Keratinocyte (primary cell): Measurements from ENCODE around the gene FAM110D. TPM values are rescaled to one million over a fixed set of nuclear protein-coding genes. Genes with fewer than 3 reads are reported as not detected.

Source experiments
- DNase-seq: peaks from one replicate; pipeline ENCODE4 v3.0.0-alpha.2; 2011; ENCODE audit warnings: low read depth, missing footprints, low spot score
- FAIRE-seq: peaks from 2 replicates; lab custom pipeline; 2011; peaks lifted over from hg19 to GRCh38; lab: Jason Lieb, UNC
- H2AFZ ChIP-seq: 2 replicates; pipeline ENCODE4 v1.6.0; 2012; ENCODE audit warnings: low read length, control low read depth, inconsistent platforms; ENCODE audit not compliant: control insufficient read depth
- H3K27ac ChIP-seq: 2 replicates; pipeline ENCODE4 v1.5.1; 2011; ENCODE audit warnings: low read length; ENCODE audit not compliant: control insufficient read depth, insufficient read depth
- H3K27me3 ChIP-seq: 3 replicates; pipeline ENCODE4 v1.6.0; 2011; ENCODE audit warnings: low read length; ENCODE audit not compliant: control insufficient read depth, insufficient read depth; ENCODE audit errors: extremely low read depth
- H3K36me3 ChIP-seq, 2 experiments: 2 replicates in 1 of 2; 3 replicates in 1 of 2; pipeline ENCODE4 v1.5.1; 2011; ENCODE audit warnings: low read length in 2 of 2, mild to moderate bottlenecking in 1 of 2; ENCODE audit not compliant: control insufficient read depth in 2 of 2, insufficient read depth in 2 of 2; ENCODE audit errors: extremely low read depth in 1 of 2
- H3K4me1 ChIP-seq: 3 replicates; pipeline ENCODE4 v1.5.1; 2011; ENCODE audit warnings: low read length; ENCODE audit not compliant: control insufficient read depth, insufficient read depth; ENCODE audit errors: extremely low read depth
- H3K4me2 ChIP-seq: 3 replicates; pipeline ENCODE4 v1.6.0; 2011; ENCODE audit warnings: low read depth, low read length; ENCODE audit not compliant: control insufficient read depth, insufficient read depth; ENCODE audit errors: extremely low read depth
- H3K4me3 ChIP-seq, 3 experiments: fragments of 200-600 bp in 1 of 3; sonication (generic) in 1 of 3; 2 replicates in 2 of 3; 3 replicates in 1 of 3; pipeline ENCODE4 v1.5.1; 2011 to 2016; ENCODE audit warnings: low read length in 3 of 3, mild to moderate bottlenecking in 3 of 3, control low read depth in 2 of 3, inconsistent platforms in 1 of 3, low read depth in 1 of 3, mixed read lengths in 1 of 3, mixed run types in 1 of 3, moderate library complexity in 1 of 3; ENCODE audit not compliant: control insufficient read depth in 2 of 3, insufficient read depth in 2 of 3; ENCODE audit errors: extremely low read depth in 1 of 3
- H3K79me2 ChIP-seq: 2 replicates; pipeline ENCODE4 v1.6.0; 2012; ENCODE audit warnings: low read length; ENCODE audit not compliant: control insufficient read depth, insufficient read depth
- H3K9ac ChIP-seq: 3 replicates; pipeline ENCODE4 v1.6.0; 2011; ENCODE audit warnings: low read length; ENCODE audit not compliant: control insufficient read depth, insufficient read depth; ENCODE audit errors: extremely low read depth
- H3K9me1 ChIP-seq: 3 replicates; pipeline ENCODE4 v1.6.0; 2011; ENCODE audit warnings: low read length; ENCODE audit not compliant: control insufficient read depth, insufficient read depth; ENCODE audit errors: extremely low read depth
- H3K9me3 ChIP-seq: 2 replicates; pipeline ENCODE4 v1.5.1; 2012; ENCODE audit warnings: low read depth, low read length; ENCODE audit not compliant: control insufficient read depth
- H4K20me1 ChIP-seq: 3 replicates; pipeline ENCODE4 v1.6.0; 2011; ENCODE audit warnings: low read length; ENCODE audit not compliant: control insufficient read depth, insufficient read depth; ENCODE audit errors: extremely low read depth
- EZH2 ChIP-seq: IDR thresholded peaks from one replicate; pipeline ENCODE4 v1.6.1; 2012; ENCODE audit warnings: inconsistent platforms, mild to moderate bottlenecking, low read length, moderate library complexity
- dilution Hi-C: fragments of 300-500 bp; cut with MboI; formaldehyde crosslinking; loops from one replicate; pipeline ENCODE4 v1.7.0; 2020; ENCODE audit warnings: low sequenced_read_pairs; ENCODE audit not compliant: extremely low pct_ligation_motif_present
- polyA plus RNA-seq, 5 experiments: library from polyadenylated mRNA; depleted of rRNA in 3 of 5; stranded (reverse) in 3 of 5; stranded (forward) in 1 of 5; unstranded in 1 of 5; fragments of >200 nt; gene quantifications; 1 replicate in 1 of 5; 2 replicates in 3 of 5; 3 replicates in 1 of 5; pipeline versions ENCODE4 v1.2.1 to v1.2.3, GENCODE V29; 2011 to 2012; ENCODE audit warnings: missing spikeins in 2 of 5, low read depth in 1 of 5, low replicate concordance in 1 of 5
- TF ChIP-seq, protein P1 (sequence below), 3 experiments: IDR thresholded peaks in 1 of 3; conservative IDR thresholded peaks in 1 of 3; optimal IDR thresholded peaks in 1 of 3; 2 replicates in 2 of 3; 3 replicates in 1 of 3; pipeline versions ENCODE3 to v1.5.1; 2011; ENCODE audit warnings: low read length in 3 of 3, mild to moderate bottlenecking in 3 of 3, moderate library complexity in 2 of 3, control low read depth in 1 of 3, inconsistent platforms in 1 of 3; ENCODE audit not compliant: insufficient read depth in 2 of 3; ENCODE audit errors: extremely low read depth in 1 of 3

FAM110D gene
- polyA plus RNA-seq, 1 donor (not counting 4 experiments of a cell fraction or from before 2014, with no cell fraction given) = not detected

- no peaks in the 10 kb centered on the region for H3K9me1 ChIP-seq
- no peak overlapping the region for H3K9ac ChIP-seq
- no peaks in the 10 kb centered on the region for H4K20me1 ChIP-seq
- H3K27ac ChIP-seq = no peak overlapping the region
- dilution Hi-C loops = no loop called here
- H3K4me2 ChIP-seq = no peak overlapping the region
- H3K36me3 ChIP-seq = no peaks in the 10 kb centered on the region
- no peaks in the 10 kb centered on the region for H3K79me2 ChIP-seq
- no peak overlapping the region for H2AFZ ChIP-seq
- no peaks in the 10 kb centered on the region for H3K9me3 ChIP-seq
- no peak for TF ChIP-seq EZH2
- TF ChIP-seq, protein P1, sequence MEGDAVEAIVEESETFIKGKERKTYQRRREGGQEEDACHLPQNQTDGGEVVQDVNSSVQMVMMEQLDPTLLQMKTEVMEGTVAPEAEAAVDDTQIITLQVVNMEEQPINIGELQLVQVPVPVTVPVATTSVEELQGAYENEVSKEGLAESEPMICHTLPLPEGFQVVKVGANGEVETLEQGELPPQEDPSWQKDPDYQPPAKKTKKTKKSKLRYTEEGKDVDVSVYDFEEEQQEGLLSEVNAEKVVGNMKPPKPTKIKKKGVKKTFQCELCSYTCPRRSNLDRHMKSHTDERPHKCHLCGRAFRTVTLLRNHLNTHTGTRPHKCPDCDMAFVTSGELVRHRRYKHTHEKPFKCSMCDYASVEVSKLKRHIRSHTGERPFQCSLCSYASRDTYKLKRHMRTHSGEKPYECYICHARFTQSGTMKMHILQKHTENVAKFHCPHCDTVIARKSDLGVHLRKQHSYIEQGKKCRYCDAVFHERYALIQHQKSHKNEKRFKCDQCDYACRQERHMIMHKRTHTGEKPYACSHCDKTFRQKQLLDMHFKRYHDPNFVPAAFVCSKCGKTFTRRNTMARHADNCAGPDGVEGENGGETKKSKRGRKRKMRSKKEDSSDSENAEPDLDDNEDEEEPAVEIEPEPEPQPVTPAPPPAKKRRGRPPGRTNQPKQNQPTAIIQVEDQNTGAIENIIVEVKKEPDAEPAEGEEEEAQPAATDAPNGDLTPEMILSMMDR (optimal IDR thresholded peaks at IDR 0.05 in 1 of 3, IDR thresholded peaks at IDR 0.05 in 1 of 3, conservative IDR thresholded peaks at IDR 0.05 in 1 of 3; ENCODE audit: extremely low read depth in 1 of 3, insufficient read depth in 2 of 3, low read length in 3 of 3) = no peak
- FAIRE-seq (no peak), DNase-seq (no peak)
- H3K4me1 ChIP-seq = no peaks in the 10 kb centered on the region
- no peak overlapping the region for H3K4me3 ChIP-seq
- no peaks in the 10 kb centered on the region for H3K27me3 ChIP-seq
Observed at GRCh38 chr1:26213335-26213905, 54.5 kb downstream of the FAM110D start.

Other genes starting within 250 kb of the FAM110D start
- 15.5 to 17.8 TPM (median 15.9 TPM) in 3 replicates for gene PAFAH2, start 161.0 kb upstream of the FAM110D start, polyA plus RNA-seq
- gene EXTL1, start 137.3 kb upstream of the FAM110D start, polyA plus RNA-seq = 0.11 to 0.13 TPM in 2 of 3 replicates, not detected in the other
- gene SLC30A2, start 113.0 kb upstream of the FAM110D start, polyA plus RNA-seq = not detected in 3 replicates
- not detected in 3 replicates for gene TRIM63, start 91.4 kb upstream of the FAM110D start, polyA plus RNA-seq
- gene PDIK1L, start 47.3 kb upstream of the FAM110D start, polyA plus RNA-seq = 1.1 to 2.8 TPM (median 1.6 TPM) in 3 replicates
- gene C1orf232, start 9.9 kb downstream of the FAM110D start, polyA plus RNA-seq = not detected in 3 replicates
- 26.0 to 45.2 TPM (median 28.1 TPM) in 3 replicates for gene ZNF593, start 10.8 kb downstream of the FAM110D start, polyA plus RNA-seq
- 0.15 TPM in 1 of 3 replicates, not detected in the others for gene ZNF593OS, start 12.8 kb downstream of the FAM110D start, polyA plus RNA-seq
- gene CNKSR1, start 18.4 kb downstream of the FAM110D start, polyA plus RNA-seq = 10.6 to 20.2 TPM (median 12.8 TPM) in 3 replicates
- gene CATSPER4, start 31.5 kb downstream of the FAM110D start, polyA plus RNA-seq = 0.04 to 0.06 TPM in 2 of 3 replicates, not detected in the other
- gene CEP85, start 75.1 kb downstream of the FAM110D start, polyA plus RNA-seq = 14.8 to 17.0 TPM (median 15.4 TPM) in 3 replicates
- gene SH3BGRL3, start 121.0 kb downstream of the FAM110D start, polyA plus RNA-seq = 175 to 234 TPM (median 196 TPM) in 3 replicates
- gene UBXN11, start 147.6 kb downstream of the FAM110D start, polyA plus RNA-seq = 5.2 to 6.8 TPM (median 6.6 TPM) in 3 replicates
- gene CD52, start 158.9 kb downstream of the FAM110D start, polyA plus RNA-seq = 0.22 to 0.27 TPM in 2 of 3 replicates, not detected in the other
- 6.0 to 15.5 TPM (median 7.9 TPM) in 3 replicates for gene CRYBG2, start 195.1 kb downstream of the FAM110D start, polyA plus RNA-seq
- gene ZNF683, start 213.7 kb downstream of the FAM110D start, polyA plus RNA-seq = not detected in 3 replicates